HK-2 (cell line): ENCODE results near the gene BLACAT1.
"Not testable (repeated sequence)": the region's sequence is repeated elsewhere in the genome, so short reads cannot be mapped to it uniquely, and the experiment has no call there.

ENCODE experiments used
- DNase-seq: peaks from one replicate; pipeline ENCODE4 v3.0.0-alpha.2; 2018; ENCODE audit not compliant: unreplicated experiment

BLACAT1 gene

GRCh38 chr1:205417870-205418635 is 37.8 kb downstream of the BLACAT1 start:
- no peak for DNase-seq

- no peak for DNase-seq
These were observed 39.5 kb downstream of the BLACAT1 start for GRCh38 chr1:205416322-205416721.

- no peak for DNase-seq
These were observed 45.1 kb downstream of the BLACAT1 start for GRCh38 chr1:205410581-205411298.

- DNase-seq: no peak
These were observed 47.9 kb downstream of the BLACAT1 start for GRCh38 chr1:205407970-205408369.

- not testable (repeated sequence) for DNase-seq
These were observed 49.6 kb downstream of the BLACAT1 start for GRCh38 chr1:205406252-205406651.
